HL-60 (cell line): ENCODE results near the gene NCKAP5L.

Source experiments
- CTCF ChIP-seq: IDR thresholded peaks from one replicate; pipeline ENCODE4 v1.5.1; 2011; ENCODE audit warnings: low read length, control low read depth, inconsistent platforms; ENCODE audit not compliant: insufficient read depth
- POLR2AphosphoS5 ChIP-seq: IDR thresholded peaks from 2 replicates; pipeline ENCODE4 v1.6.1; 2012; ENCODE audit warnings: low read depth
- SPI1 ChIP-seq: IDR thresholded peaks from 2 replicates; pipeline ENCODE4 v1.6.1; 2012; ENCODE audit warnings: low read depth, mild to moderate bottlenecking, borderline replicate concordance

GRCh38 chr12:49741882-49742620 is 86.2 kb downstream of the NCKAP5L start:
- TF ChIP-seq CTCF (no peak), POLR2AphosphoS5 (no peak), SPI1 (peak; percentile 25; the same call in 1 of the 2 replicates)
